ENCODE data around the gene USP34. TPM values are rescaled to one million over a fixed set of nuclear protein-coding genes. Genes with fewer than 3 reads are reported as not detected.

The USP34 gene
- total and polyA plus RNA-seq, 2 of the 4 experiments (the other 2 are of a cell fraction), result 34.7 to 128 TPM

GRCh38 chr2:61431345-61431744 lies 39.5 kb downstream of the USP34 start:
- Histone ChIP-seq H3K14ac (replicated peaks; ENCODE audit: low read depth, low read length) (no peak overlapping the region), H4K20me1 (ENCODE audit: insufficient read depth, low read length) (peaks cover 91% of the 10 kb centered on the region), H3K27ac (ENCODE audit: insufficient read depth, low read length) (no peak overlapping the region), H4K5ac (ENCODE audit: low read depth, low read length) (no peak overlapping the region), H2AK9ac (replicated peaks; ENCODE audit: low read depth, low read length, poor library complexity) (no peak overlapping the region), H2BK120ac (ENCODE audit: low read depth, low read length) (no peak overlapping the region), H3K79me1 (ENCODE audit: low read depth in 1 of 2, low read length in 2 of 2) (peaks cover 8 to 72% of the 10 kb centered on the region in 2 experiments), H2BK20ac (ENCODE audit: low read depth, low read length) (no peak overlapping the region), H3K23ac (ENCODE audit: low read depth, low read length) (no peak overlapping the region), H3K9me3 (ENCODE audit: control insufficient read depth, insufficient read depth, low read length) (no peaks in the 10 kb centered on the region), H2AK5ac (ENCODE audit: low read depth, low read length) (no peak overlapping the region), H3K4me3 (ENCODE audit: insufficient read depth, low read depth, low read length) (no peak overlapping the region), H3K36me3 (ENCODE audit: control insufficient read depth, insufficient read depth, low read length) (peaks cover 2% of the 10 kb centered on the region; the same call in 1 of the 2 replicates), H3K27me3 (ENCODE audit: control insufficient read depth, insufficient read depth, low read length) (no peaks in the 10 kb centered on the region), H3K4ac (ENCODE audit: low read depth, low read length) (no peak overlapping the region), H4K8ac (ENCODE audit: low read depth in 2 of 2, low read length in 2 of 2) (no peak overlapping the region), H3K4me1 (ENCODE audit: control insufficient read depth, insufficient read depth, low read length) (peaks cover 2% of the 10 kb centered on the region), H4K91ac (ENCODE audit: insufficient read depth, low read depth, low read length) (no peak overlapping the region), H3K4me2 (ENCODE audit: low read depth, low read length) (no peak overlapping the region), H2BK15ac (ENCODE audit: low read depth, low read length) (no peak overlapping the region), H2BK5ac (ENCODE audit: low read depth, low read length, poor library complexity, severe bottlenecking) (no peak overlapping the region), H3K18ac (ENCODE audit: low read depth, low read length) (no peak overlapping the region), H3K9ac (ENCODE audit: low read depth, low read length) (no peak overlapping the region), H2AFZ (replicated peaks; ENCODE audit: low read length, poor library complexity) (no peak overlapping the region), H3K9me1 (ENCODE audit: insufficient read depth, low read length) (peaks cover 26% of the 10 kb centered on the region), H3K56ac (ENCODE audit: extremely low read depth, insufficient read depth, low read length) (no peak overlapping the region)
- WGBS, 2 experiments (ENCODE audit: extremely low coverage in 2 of 2, insufficient read length in 1 of 2), result no CpG with 5 or more reads among the region's 5 CpGs
- ChIA-PET CTCF (interaction anchor here (0.7 kb wide), 1 partner anchor 113 kb away, joined by 3 read pairs; no protein-coding TSS in a partner anchor), POLR2A (ENCODE audit: unreplicated experiment) (no interaction called here)
- ATAC-seq (ENCODE audit: low read depth) (no peak), DNase-seq (no peak)
- dilution Hi-C loops (cut with HindIII; ENCODE audit: low sequenced_read_pairs, unreplicated experiment), result no loop called here
- intact Hi-C loops (cut with micrococcal nuclease), result loop anchor here (5.0 kb wide), 1 partner anchor 36 kb away; no protein-coding TSS in a partner anchor
- TF ChIP-seq CHD1 (IDR thresholded peaks at IDR 0.05; ENCODE audit: low read depth, low read length), result no peak
- no peak for TF ChIP-seq BHLHE40 (IDR thresholded peaks at IDR 0.05; ENCODE audit: low read depth, low read length)
- TF ChIP-seq MAZ (IDR thresholded peaks at IDR 0.05; ENCODE audit: borderline replicate concordance, low read depth, low read length), result no peak
- no peak for TF ChIP-seq CTCF (conservative IDR thresholded peaks at IDR 0.05; ENCODE audit: low read depth, low read length)
- no peak for TF ChIP-seq RFX5 (IDR thresholded peaks at IDR 0.05; ENCODE audit: low read depth, low read length)
- BruUV-seq (replicated peaks), result no TSS peak
- in situ Hi-C loops (cut with MboI; ENCODE audit: low sequenced_read_pairs), result no loop called here

Measured in IMR-90 (cell line).